ENCODE data around the gene FIBP.
"Not testable (repeated sequence)": the region's sequence is repeated elsewhere in the genome, so short reads cannot be mapped to it uniquely, and the experiment has no call there.

FIBP gene

GRCh38 chr11:65859095-65859811 lies 29.0 kb downstream of the FIBP start:
- DNase-seq (ENCODE audit: low read depth): peak; percentile 94

DNA sequence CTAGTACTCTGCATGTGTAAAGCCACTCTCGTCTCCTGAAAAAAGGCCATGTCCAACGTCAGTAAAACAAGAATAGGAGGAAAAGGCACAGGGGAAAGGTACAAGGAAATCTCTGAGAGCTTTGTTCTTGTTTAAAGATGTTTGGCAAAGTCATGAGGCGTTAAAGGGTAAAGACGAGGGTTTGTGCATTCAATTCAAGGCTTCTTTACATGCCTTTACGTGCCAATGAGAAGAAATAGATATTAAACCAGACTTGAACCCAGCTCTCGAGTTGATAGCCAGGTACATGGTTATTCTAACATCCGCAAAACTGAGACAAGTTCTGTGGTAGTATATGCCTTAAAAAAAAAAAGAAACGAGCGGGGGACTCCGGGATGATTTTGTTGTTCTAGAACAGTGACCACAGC lies 29.6 kb downstream of the FIBP start:
- no peak for DNase-seq (ENCODE audit: low read depth)

GRCh38 chr11:65857853-65858680 lies 30.2 kb downstream of the FIBP start, which contains the start of gene CFL1:
Gene CFL1, minus strand, starts transcription at chr11:65858180. Its CDS starts 81 bp downstream, at chr11:65858099.
- peak; percentile 97 for DNase-seq (ENCODE audit: low read depth)

- DNase-seq (ENCODE audit: low read depth): no peak
These were observed 30.8 kb downstream of the FIBP start for GRCh38 chr11:65857500-65857852.

DNA sequence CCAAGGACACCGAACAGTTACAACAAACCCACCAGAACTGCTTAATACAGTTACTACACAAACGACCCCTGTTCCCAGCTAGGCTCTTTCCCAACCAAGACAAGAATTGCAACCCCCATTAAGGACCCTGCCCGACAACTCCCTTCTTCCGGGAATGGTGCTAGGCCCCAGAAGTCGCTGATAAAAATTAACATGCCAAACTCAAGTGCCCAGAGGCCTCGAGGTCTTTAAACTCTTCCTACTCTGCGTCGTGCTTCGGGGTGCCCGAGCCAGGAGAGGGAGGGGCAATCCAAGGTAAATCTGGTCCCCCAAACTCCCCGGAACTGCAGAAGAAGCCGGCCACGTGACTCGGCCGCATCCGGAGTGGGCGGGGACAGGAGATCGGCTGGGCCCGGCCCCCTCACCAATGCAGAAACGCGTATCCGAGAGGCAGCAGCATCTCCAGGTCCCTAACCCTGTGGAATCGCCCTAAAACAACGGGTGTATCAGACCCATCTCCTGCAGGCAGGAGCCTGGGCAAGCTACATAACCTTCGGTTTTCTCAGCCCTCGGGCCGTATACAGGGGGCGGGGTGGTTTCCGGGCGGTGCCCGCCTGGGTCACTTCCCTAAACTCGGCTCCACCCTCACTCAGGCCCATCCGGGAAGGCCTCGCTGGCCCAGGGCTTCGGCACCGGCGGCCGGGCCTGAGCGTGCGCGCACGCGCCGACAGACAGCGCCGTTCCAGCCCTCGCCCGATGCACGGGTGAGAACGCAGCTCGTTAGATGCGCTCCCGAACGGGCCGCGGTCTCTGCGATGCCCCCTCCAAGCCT lies 31.4 kb downstream of the FIBP start:
- peak; percentile 77 for DNase-seq (ENCODE audit: low read depth)

DNA sequence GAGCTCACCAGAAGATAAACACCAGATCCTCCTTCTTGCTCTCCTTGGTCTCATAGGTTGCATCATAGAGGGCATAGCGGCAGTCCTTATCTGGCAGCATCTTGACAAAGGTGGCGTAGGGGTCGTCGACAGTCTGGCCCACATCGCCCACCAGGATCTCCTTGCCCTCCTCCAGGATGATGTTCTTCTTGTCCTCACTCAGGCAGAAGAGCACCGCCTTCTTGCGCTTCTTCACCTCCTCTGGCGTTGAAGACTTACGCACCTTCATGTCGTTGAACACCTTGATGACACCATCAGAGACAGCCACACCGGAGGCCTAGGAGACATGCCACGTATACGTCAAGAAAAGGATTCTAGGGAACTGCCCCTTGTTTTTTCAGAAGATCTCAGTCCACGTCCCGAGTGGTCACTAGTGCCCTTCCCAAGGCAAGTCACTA lies 32.3 kb downstream of the FIBP start:
- no peak for DNase-seq (ENCODE audit: low read depth)

- no peak for DNase-seq (ENCODE audit: low read depth)
These were observed 33.1 kb downstream of the FIBP start for GRCh38 chr11:65854852-65855837.

DNA sequence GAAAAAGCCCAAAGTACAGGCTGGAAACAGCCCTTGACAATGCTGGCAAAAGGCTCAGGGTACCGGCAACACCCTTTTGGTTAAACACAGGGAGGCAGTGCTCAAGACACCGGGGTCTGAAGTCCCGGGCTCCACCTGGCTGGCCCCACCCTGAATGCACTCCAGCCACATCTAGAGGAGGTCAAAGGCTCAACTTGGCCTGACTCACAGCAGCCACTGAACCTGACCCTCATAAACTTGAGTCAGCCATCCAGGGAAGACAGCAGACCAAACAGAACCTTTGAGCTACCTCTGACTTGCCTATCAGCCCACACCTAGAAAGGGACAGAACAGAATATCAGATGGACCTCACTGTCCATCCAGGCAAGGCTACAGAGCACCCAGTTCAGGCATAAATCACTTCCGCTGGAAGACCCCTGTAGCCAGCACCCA lies 34.1 kb downstream of the FIBP start:
- DNase-seq (ENCODE audit: low read depth): no peak

- DNase-seq (ENCODE audit: low read depth): no peak
These were observed 34.9 kb downstream of the FIBP start for GRCh38 chr11:65853246-65853979.

GRCh38 chr11:65852508-65853245 lies 35.6 kb downstream of the FIBP start:
- DNase-seq (ENCODE audit: low read depth): no peak

DNA sequence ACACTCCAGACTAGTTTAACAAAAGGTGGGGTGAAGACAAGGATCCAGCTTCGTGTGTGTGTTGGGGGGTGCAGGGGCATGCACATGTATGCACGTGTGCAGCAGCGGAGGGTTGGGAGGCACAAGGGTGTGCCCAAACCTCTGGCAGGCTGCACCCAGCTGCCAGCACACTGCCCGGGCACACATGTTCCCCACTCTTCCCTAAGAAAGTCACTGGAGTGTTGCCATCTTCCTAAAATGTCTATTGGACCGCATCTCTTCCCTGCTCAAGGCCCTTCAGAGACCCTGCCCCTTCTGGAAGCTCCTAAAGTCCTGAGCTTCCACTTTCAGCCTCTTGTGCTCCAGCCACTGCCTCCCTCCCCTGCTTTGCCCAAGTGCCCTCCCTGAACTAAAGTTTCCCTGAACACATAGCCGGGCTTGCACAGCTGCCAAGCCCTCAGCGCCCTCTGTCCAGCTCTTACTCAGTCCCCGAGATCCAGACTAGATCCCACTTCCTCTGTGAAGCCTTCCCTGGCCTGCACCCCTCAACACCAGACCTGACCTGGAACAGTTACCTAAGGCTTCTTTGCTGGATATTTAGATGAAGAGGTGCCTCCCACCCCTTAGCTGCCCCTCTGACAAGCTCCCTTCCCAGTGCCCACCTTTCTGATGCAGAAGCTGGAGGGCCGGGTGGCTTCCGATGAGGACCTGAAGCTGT lies 36.3 kb downstream of the FIBP start:
- no peak for DNase-seq (ENCODE audit: low read depth)

GRCh38 chr11:65851083-65851579 lies 37.1 kb downstream of the FIBP start:
- no peak for DNase-seq (ENCODE audit: low read depth)

GRCh38 chr11:65850217-65851082 lies 37.8 kb downstream of the FIBP start:
- DNase-seq (ENCODE audit: low read depth): no peak

GRCh38 chr11:65849771-65850216 lies 38.5 kb downstream of the FIBP start:
- DNase-seq (ENCODE audit: low read depth): no peak

GRCh38 chr11:65849366-65849765 lies 38.9 kb downstream of the FIBP start:
- no peak for DNase-seq (ENCODE audit: low read depth)

GRCh38 chr11:65848693-65849092 lies 39.6 kb downstream of the FIBP start:
- DNase-seq (ENCODE audit: low read depth): not testable (repeated sequence)

DNA sequence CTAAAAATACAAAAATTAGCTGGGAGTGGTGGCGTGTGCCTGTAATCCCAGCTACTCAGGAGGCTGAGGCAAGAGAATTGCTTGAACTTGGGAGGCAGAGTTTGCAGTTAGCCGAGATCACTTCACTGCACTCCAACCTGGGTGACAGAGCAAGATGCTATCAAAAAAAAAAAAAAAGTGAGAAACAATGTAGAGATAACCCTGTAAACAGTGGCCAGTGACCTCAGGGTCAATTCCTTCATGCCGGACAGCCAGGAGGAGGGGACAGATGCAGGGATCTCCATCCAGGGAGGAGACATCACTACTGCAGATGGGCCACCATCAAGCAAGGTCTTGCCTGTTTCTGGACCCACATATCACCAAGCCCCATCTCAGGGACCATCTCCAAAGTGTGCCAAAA lies 40.5 kb downstream of the FIBP start:
- no peak for DNase-seq (ENCODE audit: low read depth)

All from activated T-helper 9 cell treated with anti-CD3 and anti-CD28 coated beads, Interleukin-2, amount 50 U/mL, for 16 hours (primary cell).